B cell (primary cell): ENCODE measurements around the gene VWA5B2. TPM values are rescaled to one million over a fixed set of nuclear protein-coding genes. Genes with fewer than 3 reads are reported as not detected.

Experiments used
- ATAC-seq: fragments of 200-7000 bp; cut with Tn5 transposase; one replicate; pipeline ENCODE4 v1.10.0; 2021; ENCODE audit warnings: low read depth, mild to moderate bottlenecking, moderate number of reproducible peaks, moderate library complexity
- CTCF ChIA-PET: fragments of 350-600 bp; sonication (Branson Sonifier 250); formaldehyde crosslinking; loops from one replicate; lab custom pipeline; 2021; ENCODE audit warnings: antibody characterized with exemption, inconsistent platforms; lab: Charles Lee
- POLR2A ChIA-PET: fragments of 350-600 bp; sonication (Branson Sonifier 250); formaldehyde crosslinking; loops from one replicate; lab custom pipeline; 2021; ENCODE audit warnings: antibody characterized with exemption; lab: Charles Lee
- DNase-seq: peaks from one replicate; pipeline ENCODE4 v3.0.0; 2013
- H2AFZ ChIP-seq: 2 replicates; pipeline ENCODE4 v1.6.1; 2012; ENCODE audit warnings: mild to moderate bottlenecking, low read depth, low read length; ENCODE audit not compliant: insufficient read depth, poor library complexity, severe bottlenecking
- H3K27ac ChIP-seq, 2 donors: 1 replicate in 1 of 2; 2 replicates in 1 of 2; pipeline ENCODE4 v1.5.1; 2012 to 2013; ENCODE audit warnings: low read length in 2 of 2, mild to moderate bottlenecking in 2 of 2, moderate library complexity in 1 of 2
- H3K27me3 ChIP-seq, 4 experiments: fragments of 200-600 bp in 1 of 4; sonication (generic) in 1 of 4; replicated peaks in 1 of 4; 1 replicate in 2 of 4; 2 replicates in 2 of 4; pipeline versions ENCODE4 v1.6.1 to v1.7.0; 2013 to 2016; ENCODE audit warnings: low read length in 3 of 4, mild to moderate bottlenecking in 2 of 4, mixed read lengths in 1 of 4, moderate library complexity in 1 of 4; ENCODE audit not compliant: insufficient read depth in 4 of 4, control insufficient read depth in 3 of 4; ENCODE audit errors: control extremely low read depth in 1 of 4
- H3K36me3 ChIP-seq, 2 experiments: replicated peaks in 1 of 2; 1 replicate in 1 of 2; 2 replicates in 1 of 2; pipeline versions ENCODE4 v1.6.1 to v1.7.1; 2013; ENCODE audit warnings: low read length in 1 of 2; ENCODE audit not compliant: insufficient read depth in 2 of 2, control insufficient read depth in 1 of 2; ENCODE audit errors: control extremely low read depth in 1 of 2, extremely low read depth in 1 of 2
- H3K4me1 ChIP-seq, 2 donors: fragments of 200-600 bp in 1 of 2; sonication (generic) in 1 of 2; 1 replicate in 1 of 2; 2 replicates in 1 of 2; pipeline versions ENCODE4 v1.5.1 to v1.6.1; 2013 to 2017; ENCODE audit warnings: low read length in 2 of 2; ENCODE audit not compliant: control insufficient read depth in 2 of 2, insufficient read depth in 2 of 2
- H3K4me2 ChIP-seq: replicated peaks from 2 replicates; pipeline ENCODE3; 2012; ENCODE audit warnings: mild to moderate bottlenecking, low read depth, low read length; ENCODE audit not compliant: poor library complexity, severe bottlenecking
- H3K4me3 ChIP-seq, 5 experiments: fragments of 200-600 bp in 1 of 5; sonication (generic) in 1 of 5; 1 replicate in 3 of 5; 2 replicates in 2 of 5; pipeline versions ENCODE4 v1.5.1 to v1.7.0; 2011 to 2016; ENCODE audit warnings: low read length in 4 of 5, mild to moderate bottlenecking in 4 of 5, low read depth in 2 of 5, control low read depth in 1 of 5, moderate library complexity in 1 of 5; ENCODE audit not compliant: insufficient read depth in 1 of 5; ENCODE audit errors: control extremely low read depth in 1 of 5, extremely low read depth in 1 of 5
- H3K79me2 ChIP-seq: fragments of 200-600 bp; sonication (generic); one replicate; pipeline ENCODE4 v1.6.0; 2016; ENCODE audit warnings: low read length; ENCODE audit not compliant: control insufficient read depth, insufficient read depth
- H3K9ac ChIP-seq: fragments of 200-600 bp; sonication (generic); 2 replicates; pipeline ENCODE4 v1.6.1; 2017; ENCODE audit warnings: mild to moderate bottlenecking, low read length, moderate library complexity
- H3K9me3 ChIP-seq, 3 donors: one replicate each; pipeline versions ENCODE4 v1.6.1 to v1.7.1; 2013; ENCODE audit warnings: low read length in 2 of 3; ENCODE audit not compliant: control insufficient read depth in 2 of 3, insufficient read depth in 1 of 3; ENCODE audit errors: control extremely low read depth in 1 of 3
- H4K20me1 ChIP-seq: 2 replicates; pipeline ENCODE4 v1.6.0; 2012; ENCODE audit warnings: mild to moderate bottlenecking, low read length; ENCODE audit not compliant: insufficient read depth, control insufficient read depth, poor library complexity, severe bottlenecking
- H3K27ac Mint-ChIP-seq: one replicate; pipeline ENCODE4 v1.8.0; 2021; ENCODE audit warnings: mixed read lengths
- H3K27me3 Mint-ChIP-seq: one replicate; pipeline ENCODE4 v1.8.0; 2021; ENCODE audit warnings: mixed read lengths
- H3K4me1 Mint-ChIP-seq: one replicate; pipeline ENCODE4 v1.8.0; 2021; ENCODE audit warnings: mixed read lengths
- H3K4me3 Mint-ChIP-seq: one replicate; pipeline ENCODE4 v1.8.0; 2021; ENCODE audit warnings: mixed read lengths
- H3K9me3 Mint-ChIP-seq: one replicate; pipeline ENCODE4 v1.8.0; 2022; ENCODE audit warnings: mixed read lengths; ENCODE audit not compliant: insufficient read depth
- CTCF ChIP-seq: fragments of 200-600 bp; IDR thresholded peaks from one replicate; pipeline ENCODE4 v1.8.0; 2022; ENCODE audit warnings: antibody characterized with exemption, mild to moderate bottlenecking
- EZH2 ChIP-seq: IDR thresholded peaks from 2 replicates; pipeline ENCODE4 v1.6.1; 2012; ENCODE audit warnings: borderline replicate concordance, low read depth, mild to moderate bottlenecking, moderate library complexity, low read length; ENCODE audit not compliant: insufficient read depth, poor library complexity, severe bottlenecking
- WGBS: methylation state at CpG from one replicate; pipeline ENCODE4 v1.1.5; 2013; ENCODE audit warnings: missing lambda C conversion rate; ENCODE audit not compliant: insufficient coverage; 5-methylcytosine and 5-hydroxymethylcytosine counted together
- intact Hi-C: fragments of 100-400 bp; cut with micrococcal nuclease; formaldehyde crosslinking; loops from one replicate; pipeline ENCODE4 v1.10.0; 2022
- polyA plus RNA-seq: library from polyadenylated mRNA; depleted of rRNA; stranded (reverse); fragments of >200 nt; gene quantifications from 2 replicates; pipeline ENCODE4 v1.2.3, GENCODE V29; 2012
- total RNA-seq, 2 donors: library from RNA; stranded (reverse); fragments of 120-200 nt in 1 of 2; gene quantifications; 1 replicate in 1 of 2; 2 replicates in 1 of 2; pipeline versions ENCODE4 v1.2.3 to v1.2.4, GENCODE V29; 2013 to 2022

Gene VWA5B2
- total and polyA plus RNA-seq, 2 donors (not counting 1 experiment from before 2014, with no cell fraction given) = 0.10 to 0.37 TPM

- ChIA-PET POLR2A (no interaction called here), CTCF (no interaction called here)
- no peak overlapping the region for H3K27ac Mint-ChIP-seq
- no peak overlapping the region for H3K4me3 ChIP-seq
- H2AFZ ChIP-seq = no peak overlapping the region
- no peak overlapping the region for H3K4me3 Mint-ChIP-seq
- no peak overlapping the region for H3K9ac ChIP-seq
- WGBS = no CpG with 5 or more reads among the region's 5 CpGs
- H3K27ac ChIP-seq = no peak overlapping the region
- intact Hi-C loops = no loop called here
- DNase-seq (no peak), ATAC-seq (no peak)
- no peaks in the 10 kb centered on the region for H3K79me2 ChIP-seq
- no peaks in the 10 kb centered on the region for H3K4me1 Mint-ChIP-seq
- H4K20me1 ChIP-seq = no peaks in the 10 kb centered on the region
- H3K4me1 ChIP-seq = no peaks in the 10 kb centered on the region
- no peaks in the 10 kb centered on the region for H3K9me3 Mint-ChIP-seq
- TF ChIP-seq EZH2 (no peak), CTCF (no peak)
- H3K36me3 ChIP-seq = no peaks in the 10 kb centered on the region
- peaks cover 0 to 3% (median under 1%) of the 10 kb centered on the region in 4 experiments for H3K27me3 ChIP-seq
- H3K4me2 ChIP-seq = no peak overlapping the region
- H3K9me3 ChIP-seq = no peaks in the 10 kb centered on the region
- peaks cover 16% of the 10 kb centered on the region for H3K27me3 Mint-ChIP-seq
Observed at GRCh38 chr3:184211718-184212117, 17.7 kb upstream of the VWA5B2 start.

GRCh38 chr3:184218814-184219213, 10.6 kb upstream of the VWA5B2 start:
- H3K27me3 Mint-ChIP-seq = peaks cover 16% of the 10 kb centered on the region
- CTCF ChIA-PET = interaction anchor here (3.1 kb wide), 1 partner anchor 9 kb away, joined by 12 read pairs; the partner anchor contains the start of gene VWA5B2
- no peaks in the 10 kb centered on the region for H3K79me2 ChIP-seq
- 100% methylated on average over 1 of the region's 4 CpGs for WGBS
- H3K4me1 Mint-ChIP-seq = no peaks in the 10 kb centered on the region
- TF ChIP-seq EZH2 (no peak), CTCF (no peak)
- H3K4me2 ChIP-seq = no peak overlapping the region
- ATAC-seq = no peak
- no peak overlapping the region for H3K27ac Mint-ChIP-seq
- no peak overlapping the region for H3K4me3 Mint-ChIP-seq
- H3K9me3 ChIP-seq = no peaks in the 10 kb centered on the region
- POLR2A ChIA-PET = no interaction called here
- no peak overlapping the region for H3K9ac ChIP-seq
- H3K4me3 ChIP-seq = no peak overlapping the region
- intact Hi-C loops = no loop called here
- H3K27me3 ChIP-seq = peaks cover 0 to 10% (median 5%) of the 10 kb centered on the region in 4 experiments
- no peak for DNase-seq
- no peaks in the 10 kb centered on the region for H3K4me1 ChIP-seq
- no peak overlapping the region for H3K27ac ChIP-seq
- H3K36me3 ChIP-seq = no peaks in the 10 kb centered on the region
- no peak overlapping the region for H2AFZ ChIP-seq
- H4K20me1 ChIP-seq = no peaks in the 10 kb centered on the region
- H3K9me3 Mint-ChIP-seq = no peaks in the 10 kb centered on the region
